Loucy (cell line): Measurements from ENCODE around the gene NDST3.

Source experiments
- H2AFZ ChIP-seq: fragments of 200-600 bp; sonication (generic); 2 replicates; pipeline ENCODE4 v1.6.0; 2016; ENCODE audit warnings: antibody characterized with exemption, mild to moderate bottlenecking, low read length, moderate library complexity
- H3F3A ChIP-seq: fragments of 200-600 bp; 2 replicates; pipeline ENCODE4 v1.6.0; 2016; ENCODE audit warnings: antibody characterized with exemption, low read depth, mild to moderate bottlenecking
- H3K27me3 ChIP-seq: fragments of 200-600 bp; sonication (generic); 2 replicates; pipeline ENCODE4 v1.6.1; 2014; ENCODE audit warnings: low read length, mild to moderate bottlenecking; ENCODE audit not compliant: insufficient read depth, poor library complexity, severe bottlenecking
- H3K36me3 ChIP-seq: fragments of 200-600 bp; sonication (generic); 2 replicates; pipeline ENCODE4 v1.6.1; 2016; ENCODE audit warnings: low read length; ENCODE audit not compliant: insufficient read depth
- H3K4me1 ChIP-seq: fragments of 200-600 bp; sonication (generic); 2 replicates; pipeline ENCODE4 v1.5.1; 2014; ENCODE audit warnings: low read length, mild to moderate bottlenecking; ENCODE audit not compliant: insufficient read depth, poor library complexity, severe bottlenecking
- H3K4me2 ChIP-seq: fragments of 200-600 bp; sonication (generic); 2 replicates; pipeline ENCODE4 v1.6.0; 2014; ENCODE audit warnings: antibody characterized with exemption, low read length, low read depth, mild to moderate bottlenecking; ENCODE audit not compliant: poor library complexity, severe bottlenecking
- H3K4me3 ChIP-seq: fragments of 200-600 bp; sonication (generic); 2 replicates; pipeline ENCODE4 v1.5.1; 2014; ENCODE audit warnings: low read length, mild to moderate bottlenecking, mixed read lengths; ENCODE audit not compliant: poor library complexity, severe bottlenecking
- H3K79me2 ChIP-seq: fragments of 200-600 bp; sonication (generic); 2 replicates; pipeline ENCODE4 v1.6.1; 2014; ENCODE audit warnings: low read length; ENCODE audit not compliant: insufficient read depth
- H3K9ac ChIP-seq: fragments of 200-600 bp; sonication (generic); 2 replicates; pipeline ENCODE4 v1.6.0; 2014; ENCODE audit warnings: mild to moderate bottlenecking, low read depth, low read length, moderate library complexity; ENCODE audit not compliant: poor library complexity, severe bottlenecking
- H3K9me2 ChIP-seq: fragments of 200-600 bp; sonication (generic); replicated peaks from 2 replicates; pipeline ENCODE4 v1.6.1; 2016; ENCODE audit warnings: low read depth, low read length, mixed read lengths
- H3K9me3 ChIP-seq: fragments of 200-600 bp; sonication (generic); 2 replicates; pipeline ENCODE4 v1.6.1; 2014; ENCODE audit warnings: mild to moderate bottlenecking, antibody characterized with exemption, low read length, low read depth; ENCODE audit not compliant: insufficient read depth
- H4K20me1 ChIP-seq: fragments of 200-600 bp; sonication (generic); 2 replicates; pipeline ENCODE4 v1.6.0; 2014; ENCODE audit warnings: antibody characterized with exemption, low read length, mild to moderate bottlenecking; ENCODE audit not compliant: insufficient read depth, poor library complexity, severe bottlenecking
- EZH2phosphoT487 ChIP-seq: fragments of 200-600 bp; IDR thresholded peaks from 2 replicates; pipeline ENCODE4 v1.6.1; 2018; ENCODE audit warnings: antibody characterized with exemption, mild to moderate bottlenecking, moderate library complexity, borderline replicate concordance
- TF ChIP-seq, protein P1 (sequence below): fragments of 200-600 bp; sonication (generic); conservative IDR thresholded peaks from 2 replicates; pipeline ENCODE4 v1.5.1; 2014; ENCODE audit warnings: mild to moderate bottlenecking, antibody characterized with exemption, low read length

The NDST3 gene

GRCh38 chr4:118099106-118099505 lies 64.8 kb downstream of the NDST3 start:
- H3K9me2 ChIP-seq: no peaks in the 10 kb centered on the region
- H3K36me3 ChIP-seq: no peaks in the 10 kb centered on the region
- no peaks in the 10 kb centered on the region for H4K20me1 ChIP-seq
- no peak overlapping the region for H3K4me3 ChIP-seq
- no peaks in the 10 kb centered on the region for H3K27me3 ChIP-seq
- no peaks in the 10 kb centered on the region for H3K9me3 ChIP-seq
- H3K9ac ChIP-seq: no peak overlapping the region
- H3F3A ChIP-seq: no peaks in the 10 kb centered on the region
- no peaks in the 10 kb centered on the region for H3K79me2 ChIP-seq
- H3K4me2 ChIP-seq: no peak overlapping the region
- no peak for TF ChIP-seq EZH2phosphoT487
- TF ChIP-seq, protein P1, sequence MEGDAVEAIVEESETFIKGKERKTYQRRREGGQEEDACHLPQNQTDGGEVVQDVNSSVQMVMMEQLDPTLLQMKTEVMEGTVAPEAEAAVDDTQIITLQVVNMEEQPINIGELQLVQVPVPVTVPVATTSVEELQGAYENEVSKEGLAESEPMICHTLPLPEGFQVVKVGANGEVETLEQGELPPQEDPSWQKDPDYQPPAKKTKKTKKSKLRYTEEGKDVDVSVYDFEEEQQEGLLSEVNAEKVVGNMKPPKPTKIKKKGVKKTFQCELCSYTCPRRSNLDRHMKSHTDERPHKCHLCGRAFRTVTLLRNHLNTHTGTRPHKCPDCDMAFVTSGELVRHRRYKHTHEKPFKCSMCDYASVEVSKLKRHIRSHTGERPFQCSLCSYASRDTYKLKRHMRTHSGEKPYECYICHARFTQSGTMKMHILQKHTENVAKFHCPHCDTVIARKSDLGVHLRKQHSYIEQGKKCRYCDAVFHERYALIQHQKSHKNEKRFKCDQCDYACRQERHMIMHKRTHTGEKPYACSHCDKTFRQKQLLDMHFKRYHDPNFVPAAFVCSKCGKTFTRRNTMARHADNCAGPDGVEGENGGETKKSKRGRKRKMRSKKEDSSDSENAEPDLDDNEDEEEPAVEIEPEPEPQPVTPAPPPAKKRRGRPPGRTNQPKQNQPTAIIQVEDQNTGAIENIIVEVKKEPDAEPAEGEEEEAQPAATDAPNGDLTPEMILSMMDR: no peak
- H3K4me1 ChIP-seq: peaks cover 16% of the 10 kb centered on the region
- H2AFZ ChIP-seq: 0 out of 2 replicates have a peak overlapping the region, but pooled peaks have one; percentile 1

DNA sequence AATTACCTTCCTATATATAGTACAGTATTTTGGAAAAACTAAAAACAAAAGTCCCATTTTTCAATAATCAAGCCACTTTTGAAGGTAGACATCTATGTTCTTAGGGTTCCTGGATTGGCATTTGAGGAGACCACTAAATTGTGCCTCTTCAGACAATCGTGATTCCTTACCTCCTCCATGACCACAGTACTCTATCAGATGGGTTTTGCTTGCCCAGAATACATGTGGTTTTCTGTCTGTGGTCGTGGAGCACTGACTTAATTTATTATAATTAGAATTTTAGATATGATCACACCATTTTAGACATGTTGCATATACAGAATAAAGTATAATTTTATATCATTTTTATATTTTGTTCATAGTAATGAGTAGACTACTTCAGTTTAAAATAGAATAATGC lies 67.9 kb downstream of the NDST3 start:
- no peaks in the 10 kb centered on the region for H3F3A ChIP-seq
- no peaks in the 10 kb centered on the region for H3K27me3 ChIP-seq
- TF ChIP-seq, protein P1: no peak
- no peaks in the 10 kb centered on the region for H3K9me2 ChIP-seq
- H3K79me2 ChIP-seq: no peaks in the 10 kb centered on the region
- H3K9me3 ChIP-seq: no peaks in the 10 kb centered on the region
- H3K9ac ChIP-seq: no peak overlapping the region
- no peaks in the 10 kb centered on the region for H4K20me1 ChIP-seq
- peaks cover 7% of the 10 kb centered on the region for H3K4me1 ChIP-seq
- no peaks in the 10 kb centered on the region for H3K36me3 ChIP-seq
- no peak overlapping the region for H3K4me3 ChIP-seq
- no peak overlapping the region for H2AFZ ChIP-seq
- H3K4me2 ChIP-seq: no peak overlapping the region

DNA sequence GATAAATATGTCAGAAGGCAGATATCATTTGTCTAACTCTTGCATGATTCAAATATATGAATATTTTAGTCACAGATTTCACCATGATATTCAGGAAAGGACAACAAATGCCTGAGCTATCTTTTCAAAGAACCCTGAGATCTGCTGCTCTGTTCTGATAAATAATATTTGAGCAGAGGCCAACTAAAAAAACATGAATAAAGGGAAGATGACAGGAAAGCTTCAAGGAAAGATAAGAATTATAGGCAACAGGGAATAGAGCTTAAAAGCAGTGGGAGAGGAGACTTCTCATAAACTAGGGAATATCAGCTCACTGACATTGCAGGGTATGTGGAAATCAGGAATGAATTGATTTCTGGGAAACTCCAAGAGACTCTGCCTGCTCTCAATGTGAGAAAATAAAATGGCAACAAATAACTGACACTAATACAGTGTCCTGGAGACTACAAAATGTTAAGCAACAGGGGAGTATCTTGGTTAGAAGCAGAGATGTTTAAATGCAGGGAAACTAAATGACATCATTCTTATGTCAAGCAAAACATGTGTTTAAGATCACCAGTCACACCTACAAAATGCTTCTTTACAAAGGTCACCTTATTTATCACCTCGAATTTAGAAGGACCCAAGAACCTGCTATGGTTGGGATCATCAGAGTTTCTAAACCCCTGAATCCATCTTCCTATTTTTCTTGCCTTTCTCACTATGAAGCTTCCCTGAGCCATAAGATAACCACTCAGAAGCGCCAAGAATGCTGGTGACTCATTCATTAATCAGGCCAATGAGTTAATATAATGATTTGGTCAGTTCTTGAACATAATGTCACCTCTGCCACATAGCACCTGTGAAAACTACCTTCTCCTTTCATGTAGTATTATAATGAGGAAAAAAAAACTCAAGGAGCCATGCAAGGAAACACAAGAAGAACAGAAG lies 78.1 kb downstream of the NDST3 start:
- Histone ChIP-seq H3K9ac (no peak overlapping the region), H4K20me1 (no peaks in the 10 kb centered on the region), H3K9me3 (no peaks in the 10 kb centered on the region), H2AFZ (no peak overlapping the region), H3K79me2 (no peaks in the 10 kb centered on the region), H3K4me3 (no peak overlapping the region), H3K9me2 (no peaks in the 10 kb centered on the region), H3K27me3 (no peaks in the 10 kb centered on the region), H3K4me2 (no peak overlapping the region), H3K36me3 (peaks cover 8% of the 10 kb centered on the region; the same call in 1 of the 2 replicates), H3F3A (0 out of 2 replicates have a peak, but pooled peaks cover 4% of the 10 kb centered on the region), H3K4me1 (no peaks in the 10 kb centered on the region)
- TF ChIP-seq EZH2phosphoT487: no peak
- TF ChIP-seq, protein P1: no peak
